ENCODE measurements around the gene SEC31A.

DNA sequence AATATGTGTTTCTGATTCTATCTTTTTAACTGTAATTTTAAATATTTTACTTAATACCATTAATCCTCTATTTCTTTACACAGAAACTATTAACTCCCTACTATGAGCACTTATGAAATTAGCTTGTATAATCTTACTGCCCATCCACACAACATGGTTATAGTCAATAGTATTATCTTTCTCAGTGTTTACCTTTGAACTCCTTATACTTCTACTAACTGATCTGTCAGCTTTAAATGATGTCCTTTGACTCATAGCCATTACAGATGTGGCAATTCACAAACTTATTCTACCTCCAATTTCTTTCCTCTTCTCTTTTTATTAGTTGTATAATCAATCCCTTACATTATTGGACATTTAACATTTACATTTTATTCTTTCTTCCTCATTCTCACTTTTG lies 5.5 kb downstream of the SEC31A start:
- TF ChIP-seq, protein P1, sequence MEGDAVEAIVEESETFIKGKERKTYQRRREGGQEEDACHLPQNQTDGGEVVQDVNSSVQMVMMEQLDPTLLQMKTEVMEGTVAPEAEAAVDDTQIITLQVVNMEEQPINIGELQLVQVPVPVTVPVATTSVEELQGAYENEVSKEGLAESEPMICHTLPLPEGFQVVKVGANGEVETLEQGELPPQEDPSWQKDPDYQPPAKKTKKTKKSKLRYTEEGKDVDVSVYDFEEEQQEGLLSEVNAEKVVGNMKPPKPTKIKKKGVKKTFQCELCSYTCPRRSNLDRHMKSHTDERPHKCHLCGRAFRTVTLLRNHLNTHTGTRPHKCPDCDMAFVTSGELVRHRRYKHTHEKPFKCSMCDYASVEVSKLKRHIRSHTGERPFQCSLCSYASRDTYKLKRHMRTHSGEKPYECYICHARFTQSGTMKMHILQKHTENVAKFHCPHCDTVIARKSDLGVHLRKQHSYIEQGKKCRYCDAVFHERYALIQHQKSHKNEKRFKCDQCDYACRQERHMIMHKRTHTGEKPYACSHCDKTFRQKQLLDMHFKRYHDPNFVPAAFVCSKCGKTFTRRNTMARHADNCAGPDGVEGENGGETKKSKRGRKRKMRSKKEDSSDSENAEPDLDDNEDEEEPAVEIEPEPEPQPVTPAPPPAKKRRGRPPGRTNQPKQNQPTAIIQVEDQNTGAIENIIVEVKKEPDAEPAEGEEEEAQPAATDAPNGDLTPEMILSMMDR (IDR thresholded peaks at IDR 0.05), result no peak
- no peak for TF ChIP-seq POLR2AphosphoS5 (IDR thresholded peaks at IDR 0.05)
- no peak for TF ChIP-seq POLR2A (IDR thresholded peaks at IDR 0.05)
- TF ChIP-seq EP300 (IDR thresholded peaks at IDR 0.05), result no peak
